Measurements from ENCODE around the gene SFMBT2. TPM values are rescaled to one million over a fixed set of nuclear protein-coding genes. Genes with fewer than 3 reads are reported as not detected.
"Not testable (repeated sequence)": the region's sequence is repeated elsewhere in the genome, so short reads cannot be mapped to it uniquely, and the experiment has no call there.

The SFMBT2 gene
- total and polyA plus RNA-seq, 2 experiments from 2014 or later = 4.3 to 5.9 TPM

DNA sequence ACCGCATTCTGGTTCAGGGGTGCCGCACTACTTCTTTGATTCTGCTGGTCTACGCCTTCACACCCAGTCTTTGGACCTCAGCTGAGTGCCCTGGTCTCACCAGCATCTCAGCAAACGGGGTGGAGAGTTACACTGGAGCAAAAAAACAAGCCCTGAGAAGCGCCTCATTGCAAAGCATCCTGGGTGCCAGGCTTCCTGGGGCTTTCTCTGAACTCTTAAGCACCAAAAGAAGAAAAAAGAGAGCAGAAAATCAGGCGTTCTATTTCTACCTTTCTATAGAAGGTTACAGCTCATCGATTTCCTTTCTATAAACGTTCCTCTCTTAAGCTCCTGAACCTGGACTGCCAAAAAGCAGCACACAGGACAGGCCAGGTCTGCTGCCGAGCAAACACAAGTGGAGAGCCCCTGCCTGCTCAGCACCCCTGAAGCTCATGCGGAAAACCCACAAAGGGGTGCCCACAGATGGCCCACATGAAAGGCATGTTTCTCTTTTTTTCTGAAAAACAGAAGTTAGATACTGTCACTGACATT lies 217.9 kb downstream of the SFMBT2 start:
- Histone ChIP-seq H3K9me3 (ENCODE audit: low read depth) (no peaks in the 10 kb centered on the region), H3K36me3 (no peaks in the 10 kb centered on the region), H3K27ac (no peak overlapping the region), H3K4me1 (ENCODE audit: low read depth) (no peaks in the 10 kb centered on the region), H3K4me3 (no peak overlapping the region), H3K27me3 (no peaks in the 10 kb centered on the region)
- no peak for DNase-seq (ENCODE audit: low read depth in 1 of 2, low spot score in 1 of 2)
- TF ChIP-seq, protein P1, sequence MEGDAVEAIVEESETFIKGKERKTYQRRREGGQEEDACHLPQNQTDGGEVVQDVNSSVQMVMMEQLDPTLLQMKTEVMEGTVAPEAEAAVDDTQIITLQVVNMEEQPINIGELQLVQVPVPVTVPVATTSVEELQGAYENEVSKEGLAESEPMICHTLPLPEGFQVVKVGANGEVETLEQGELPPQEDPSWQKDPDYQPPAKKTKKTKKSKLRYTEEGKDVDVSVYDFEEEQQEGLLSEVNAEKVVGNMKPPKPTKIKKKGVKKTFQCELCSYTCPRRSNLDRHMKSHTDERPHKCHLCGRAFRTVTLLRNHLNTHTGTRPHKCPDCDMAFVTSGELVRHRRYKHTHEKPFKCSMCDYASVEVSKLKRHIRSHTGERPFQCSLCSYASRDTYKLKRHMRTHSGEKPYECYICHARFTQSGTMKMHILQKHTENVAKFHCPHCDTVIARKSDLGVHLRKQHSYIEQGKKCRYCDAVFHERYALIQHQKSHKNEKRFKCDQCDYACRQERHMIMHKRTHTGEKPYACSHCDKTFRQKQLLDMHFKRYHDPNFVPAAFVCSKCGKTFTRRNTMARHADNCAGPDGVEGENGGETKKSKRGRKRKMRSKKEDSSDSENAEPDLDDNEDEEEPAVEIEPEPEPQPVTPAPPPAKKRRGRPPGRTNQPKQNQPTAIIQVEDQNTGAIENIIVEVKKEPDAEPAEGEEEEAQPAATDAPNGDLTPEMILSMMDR (IDR thresholded peaks at IDR 0.05; ENCODE audit: low read depth, low read length) = no peak

DNA sequence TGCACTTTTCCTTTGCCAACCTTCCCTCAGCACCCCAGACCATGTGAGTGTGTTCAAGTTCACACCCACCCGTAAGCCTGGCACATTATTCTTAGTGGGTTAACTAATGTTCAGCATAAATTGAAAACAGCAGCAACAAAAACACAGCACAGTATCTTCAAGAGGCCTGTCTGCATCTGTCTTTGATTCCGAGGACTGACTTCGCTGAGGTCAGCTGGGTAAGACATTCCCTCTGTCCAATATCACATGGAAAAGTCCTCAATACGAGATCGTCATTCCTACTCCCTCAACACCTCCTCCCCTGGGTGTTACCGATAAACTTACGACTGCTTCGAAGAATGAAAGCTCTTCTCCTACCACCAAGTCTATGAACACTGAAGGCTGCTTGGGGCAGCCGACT lies 218.8 kb downstream of the SFMBT2 start:
- DNase-seq (ENCODE audit: low read depth in 1 of 2, low spot score in 1 of 2) = no peak

DNA sequence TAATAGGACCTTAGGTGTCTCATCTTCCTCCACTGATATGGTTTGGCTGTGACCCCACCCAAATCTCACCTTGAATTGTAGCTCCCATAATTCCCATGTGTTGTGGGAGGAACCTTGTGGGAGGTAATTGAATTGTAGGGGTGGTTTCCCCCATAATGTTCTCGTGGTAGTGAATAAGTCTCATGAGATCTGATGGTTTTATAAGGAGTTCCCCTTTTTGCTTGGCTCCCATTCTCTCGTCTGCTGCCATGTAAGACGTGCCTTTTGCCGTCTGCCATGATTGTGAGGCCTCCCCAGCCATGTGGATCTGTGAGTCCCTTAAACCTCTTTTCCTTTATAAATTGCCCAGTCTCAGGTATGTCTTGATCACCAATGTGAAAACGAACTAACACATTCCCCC lies 220.1 kb downstream of the SFMBT2 start:
- not testable (repeated sequence) for H3K4me1 ChIP-seq (ENCODE audit: low read depth); H3K9me3 ChIP-seq (ENCODE audit: low read depth); H3K27me3 ChIP-seq; H3K36me3 ChIP-seq; DNase-seq (ENCODE audit: low read depth in 1 of 2, low spot score in 1 of 2); H3K27ac ChIP-seq; H3K4me3 ChIP-seq

More for the DNA sequence above, 218.8 kb downstream of the SFMBT2 start:
- H3K4me1 ChIP-seq (ENCODE audit: low read depth) = no peaks in the 10 kb centered on the region
- H3K36me3 ChIP-seq = no peaks in the 10 kb centered on the region
- H3K27me3 ChIP-seq = no peaks in the 10 kb centered on the region
- no peaks in the 10 kb centered on the region for H3K9me3 ChIP-seq (ENCODE audit: low read depth)
- no peak overlapping the region for H3K27ac ChIP-seq
- no peak overlapping the region for H3K4me3 ChIP-seq
- TF ChIP-seq, protein P1 (IDR thresholded peaks at IDR 0.05; ENCODE audit: low read depth, low read length) = no peak

DNA sequence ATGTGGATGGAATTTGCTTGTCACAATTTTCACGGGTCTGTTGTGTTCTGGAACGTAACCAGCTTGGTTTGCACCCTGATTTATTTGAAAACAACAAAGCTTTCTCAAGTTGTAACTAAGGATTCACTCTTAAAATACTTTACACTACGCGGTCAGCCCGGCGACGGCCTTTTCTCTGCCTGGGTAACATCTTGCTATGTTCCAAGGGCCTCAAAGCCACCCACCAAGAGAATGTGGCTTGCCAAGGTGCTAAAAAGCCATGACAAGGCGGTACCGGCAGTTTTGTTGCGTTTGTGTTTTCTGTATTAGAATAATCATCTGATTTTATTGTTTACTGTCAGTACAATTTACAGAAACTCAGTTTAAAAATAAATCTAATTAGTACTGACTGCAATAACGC lies 220.9 kb downstream of the SFMBT2 start:
- Histone ChIP-seq H3K4me3 (no peak overlapping the region), H3K9me3 (ENCODE audit: low read depth) (no peaks in the 10 kb centered on the region), H3K36me3 (no peaks in the 10 kb centered on the region), H3K27ac (no peak overlapping the region), H3K4me1 (ENCODE audit: low read depth) (no peaks in the 10 kb centered on the region), H3K27me3 (no peaks in the 10 kb centered on the region)
- DNase-seq (ENCODE audit: low read depth in 1 of 2, low spot score in 1 of 2) = no peak
- TF ChIP-seq, protein P1 (IDR thresholded peaks at IDR 0.05; ENCODE audit: low read depth, low read length) = no peak

DNA sequence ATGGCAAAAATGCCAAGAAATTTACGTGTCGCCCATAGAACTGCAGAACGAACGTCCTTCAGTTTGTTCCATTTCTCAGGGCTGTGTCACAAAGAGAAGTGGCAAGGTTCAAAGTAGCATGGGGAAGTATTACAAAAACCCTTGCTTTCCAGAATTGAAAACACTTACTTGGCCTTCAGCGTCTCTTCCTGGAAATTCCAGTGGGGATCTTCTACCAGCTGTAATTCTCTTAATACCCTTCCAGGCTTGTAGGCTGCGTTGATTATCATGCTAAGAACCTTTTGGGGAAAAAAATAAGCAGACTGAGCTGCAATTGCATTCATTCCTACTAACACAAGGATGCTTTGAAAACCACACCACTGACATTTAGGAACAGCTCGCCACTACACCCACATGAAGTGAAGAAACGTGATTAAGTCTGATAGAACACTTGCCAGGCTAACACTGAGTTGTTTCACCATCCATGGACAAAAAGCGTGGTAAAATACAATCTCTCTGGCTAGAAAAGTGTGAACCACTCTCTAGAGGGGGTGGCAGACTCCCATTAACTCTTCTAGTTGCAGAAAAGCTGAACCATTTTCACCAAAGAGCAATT lies 222.3 kb downstream of the SFMBT2 start:
- Histone ChIP-seq H3K4me1 (ENCODE audit: low read depth) (no peaks in the 10 kb centered on the region), H3K27ac (no peak overlapping the region), H3K27me3 (no peaks in the 10 kb centered on the region), H3K36me3 (no peaks in the 10 kb centered on the region), H3K9me3 (ENCODE audit: low read depth) (no peaks in the 10 kb centered on the region), H3K4me3 (no peak overlapping the region)
- TF ChIP-seq, protein P1 (IDR thresholded peaks at IDR 0.05; ENCODE audit: low read depth, low read length) = no peak
- peak in 1 of 2 donors; percentile 6 for DNase-seq (ENCODE audit: low read depth in 1 of 2, low spot score in 1 of 2)

DNA sequence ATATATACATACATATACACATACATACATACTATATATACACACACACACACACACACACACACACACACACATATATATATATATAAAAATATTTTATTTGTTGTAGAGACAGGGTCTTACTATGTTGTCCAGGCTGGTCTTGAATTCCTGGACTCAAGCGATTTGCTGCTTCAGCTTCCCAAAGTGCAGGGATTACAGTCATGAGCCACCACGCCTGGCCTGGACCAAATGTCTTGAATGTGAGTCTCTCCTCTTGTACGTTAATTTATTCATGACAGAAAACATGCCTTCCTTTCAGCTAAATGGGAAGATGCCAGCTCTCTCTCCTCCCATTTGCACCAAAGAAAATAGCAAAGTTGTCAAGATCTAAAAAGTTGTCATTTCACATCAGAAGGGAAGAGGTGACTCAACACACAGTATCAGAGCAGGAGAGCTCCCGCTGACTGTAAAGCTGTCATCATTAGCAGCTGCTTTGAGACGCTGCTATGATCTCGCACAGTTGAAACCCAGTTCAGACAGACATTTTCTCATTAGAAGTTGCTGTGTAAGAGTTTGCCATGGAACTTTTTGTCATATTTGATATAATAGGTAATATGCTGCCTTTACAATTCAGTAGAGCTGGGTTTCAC lies 224.3 kb downstream of the SFMBT2 start:
- Histone ChIP-seq H3K27me3 (no peaks in the 10 kb centered on the region), H3K9me3 (ENCODE audit: low read depth) (no peaks in the 10 kb centered on the region), H3K4me3 (no peak overlapping the region), H3K36me3 (no peaks in the 10 kb centered on the region), H3K27ac (no peak overlapping the region), H3K4me1 (ENCODE audit: low read depth) (no peaks in the 10 kb centered on the region)
- DNase-seq (ENCODE audit: low read depth in 1 of 2, low spot score in 1 of 2) = no peak
- TF ChIP-seq, protein P1 (IDR thresholded peaks at IDR 0.05; ENCODE audit: low read depth, low read length) = no peak
